HT-29 (cell line): ENCODE measurements around the gene TRAF7. TPM values are rescaled to one million over a fixed set of nuclear protein-coding genes. Genes with fewer than 3 reads are reported as not detected.

Experiments
- DNase-seq: peaks from one replicate; pipeline ENCODE4 v3.0.0-alpha.2; 2015; ENCODE audit warnings: low spot score
- small RNA-seq: library from RNA; depleted of rRNA; stranded (forward); fragments of <200 nt; gene quantifications from one replicate; pipeline ENCODE3, GENCODE V24; 2014
- total RNA-seq: library from RNA; depleted of rRNA; stranded (reverse); fragments of >200 nt; shearing (Covaris generic); gene quantifications from 2 replicates; pipeline ENCODE4 v1.2.3, GENCODE V29; 2014; rRNA removed

Gene TRAF7
- total RNA-seq, 1 experiment from 2014 or later, result 170 TPM

- no peak for DNase-seq
Measured at GRCh38 chr16:2213817-2214718, 58.5 kb downstream of the TRAF7 start.

- no peak for DNase-seq
Measured at GRCh38 chr16:2214719-2214968, 59.1 kb downstream of the TRAF7 start, which contains the start of gene PGP. Gene PGP (minus strand): TSS chr16:2214840. CDS start chr16:2214777, 63 bp downstream.

GRCh38 chr16:2216330-2216729 is 60.7 kb downstream of the TRAF7 start:
- DNase-seq, result no peak

GRCh38 chr16:2223221-2223941 is 67.8 kb downstream of the TRAF7 start, which contains the start of gene E4F1:
Gene E4F1 (plus strand): TSS chr16:2223591. CDS start chr16:2223614, 23 bp downstream.
- DNase-seq, result peak; percentile 98

GRCh38 chr16:2223942-2224486 is 68.4 kb downstream of the TRAF7 start:
- DNase-seq, result peak; percentile 61

GRCh38 chr16:2226245-2226793 is 70.7 kb downstream of the TRAF7 start:
- DNase-seq, result peak; percentile 38

GRCh38 chr16:2226918-2227317 is 71.3 kb downstream of the TRAF7 start:
- no peak for DNase-seq

Small RNA genes lying within 50 kb of the gene (small RNA-seq; reads per million reads assigned to genes)
- gene MIR3180-5 (not detected), gene MIR4516 (not detected), gene RF00019 (not detected), gene SNORD60 (not detected)

Other genes starting within 250 kb of the TRAF7 start
- gene HS3ST6, start 237.4 kb upstream of the TRAF7 start, total RNA-seq, result not detected in 2 replicates
- 31.7 and 35.7 TPM in 2 replicates for gene MSRB1, start 212.6 kb upstream of the TRAF7 start, total RNA-seq
- not detected in 2 replicates for gene RPL3L, start 201.1 kb upstream of the TRAF7 start, total RNA-seq
- 415 and 426 TPM in 2 replicates for gene NDUFB10, start 196.2 kb upstream of the TRAF7 start, total RNA-seq
- 4,154 and 4,232 TPM in 2 replicates for gene RPS2, start 191.0 kb upstream of the TRAF7 start, total RNA-seq
- not detected in 2 replicates for gene RNF151, start 188.9 kb upstream of the TRAF7 start, total RNA-seq
- gene TBL3, start 183.7 kb upstream of the TRAF7 start, total RNA-seq, result 134 and 140 TPM in 2 replicates
- 141 and 161 TPM in 2 replicates for gene NOXO1, start 174.3 kb upstream of the TRAF7 start, total RNA-seq
- gene GFER, start 171.6 kb upstream of the TRAF7 start, total RNA-seq, result 51.7 and 70.3 TPM in 2 replicates
- gene SYNGR3, start 165.8 kb upstream of the TRAF7 start, total RNA-seq, result 1.9 and 2.3 TPM in 2 replicates
- gene ZNF598, start 146.0 kb upstream of the TRAF7 start, total RNA-seq, result 42.9 and 49.0 TPM in 2 replicates
- gene NPW, start 136.0 kb upstream of the TRAF7 start, total RNA-seq, result 0.91 and 2.7 TPM in 2 replicates
- 258 and 259 TPM in 2 replicates for gene NHERF2, start 128.9 kb upstream of the TRAF7 start, total RNA-seq
- 157 and 215 TPM in 2 replicates for gene NTHL1, start 107.9 kb upstream of the TRAF7 start, total RNA-seq
- 75.1 and 85.0 TPM in 2 replicates for gene TSC2, start 107.8 kb upstream of the TRAF7 start, total RNA-seq
- gene PKD1, start 19.9 kb upstream of the TRAF7 start, total RNA-seq, result 72.1 and 74.7 TPM in 2 replicates
- 13.4 and 24.9 TPM in 2 replicates for gene RAB26, start 7.2 kb upstream of the TRAF7 start, total RNA-seq
- 0.08 and 2.5 TPM in 2 replicates for gene CASKIN1, start 40.8 kb downstream of the TRAF7 start, total RNA-seq
- gene MLST8, start 49.7 kb downstream of the TRAF7 start, total RNA-seq, result 98.9 and 117 TPM in 2 replicates
- gene BRICD5, start 55.1 kb downstream of the TRAF7 start, total RNA-seq, result 33.6 and 34.6 TPM in 2 replicates
- gene PGP, start 59.1 kb downstream of the TRAF7 start, total RNA-seq, result 82.0 and 98.7 TPM in 2 replicates
- gene E4F1, start 67.8 kb downstream of the TRAF7 start, total RNA-seq, result 83.8 and 87.2 TPM in 2 replicates
- gene DNASE1L2, start 80.7 kb downstream of the TRAF7 start, total RNA-seq, result 0.99 and 3.1 TPM in 2 replicates
- 160 and 162 TPM in 2 replicates for gene ECI1, start 95.8 kb downstream of the TRAF7 start, total RNA-seq
- 213 and 226 TPM in 2 replicates for gene RNPS1, start 112.3 kb downstream of the TRAF7 start, total RNA-seq
- under 0.01 and 2.5 TPM in 2 replicates for gene ABCA3, start 184.9 kb downstream of the TRAF7 start, total RNA-seq